Epithelial cell of prostate (primary cell): ENCODE results near the gene SAYSD1.

ENCODE experiments used
- DNase-seq: peaks from one replicate; pipeline ENCODE4 v3.0.0-alpha.2; 2011; ENCODE audit warnings: low read depth, low spot score
- H3K27ac ChIP-seq: fragments of 450-650 bp; 2 replicates; pipeline ENCODE4 v1.5.1; 2017; ENCODE audit warnings: mild to moderate bottlenecking

Gene SAYSD1

DNA sequence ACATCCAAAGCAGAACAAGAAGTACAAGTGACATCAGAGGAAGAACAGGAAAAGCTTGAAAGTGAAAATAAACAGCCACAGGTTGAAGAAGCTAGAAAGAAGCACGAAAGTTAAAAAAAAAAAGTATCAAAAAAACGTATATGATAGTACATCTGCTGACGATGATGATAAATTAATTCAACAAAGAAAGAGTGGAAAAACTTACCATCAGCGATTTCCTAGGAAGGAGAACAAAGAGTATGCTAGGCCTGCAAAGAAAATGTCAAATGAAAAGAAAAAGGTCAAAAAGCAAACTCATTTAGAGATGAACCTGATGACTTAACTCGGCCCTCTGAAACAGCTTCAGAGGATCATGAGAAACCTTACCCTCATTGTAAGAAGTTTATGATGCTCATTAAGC lies 3.7 kb downstream of the SAYSD1 start:
- no peak for DNase-seq
- no peak overlapping the region for H3K27ac ChIP-seq

DNA sequence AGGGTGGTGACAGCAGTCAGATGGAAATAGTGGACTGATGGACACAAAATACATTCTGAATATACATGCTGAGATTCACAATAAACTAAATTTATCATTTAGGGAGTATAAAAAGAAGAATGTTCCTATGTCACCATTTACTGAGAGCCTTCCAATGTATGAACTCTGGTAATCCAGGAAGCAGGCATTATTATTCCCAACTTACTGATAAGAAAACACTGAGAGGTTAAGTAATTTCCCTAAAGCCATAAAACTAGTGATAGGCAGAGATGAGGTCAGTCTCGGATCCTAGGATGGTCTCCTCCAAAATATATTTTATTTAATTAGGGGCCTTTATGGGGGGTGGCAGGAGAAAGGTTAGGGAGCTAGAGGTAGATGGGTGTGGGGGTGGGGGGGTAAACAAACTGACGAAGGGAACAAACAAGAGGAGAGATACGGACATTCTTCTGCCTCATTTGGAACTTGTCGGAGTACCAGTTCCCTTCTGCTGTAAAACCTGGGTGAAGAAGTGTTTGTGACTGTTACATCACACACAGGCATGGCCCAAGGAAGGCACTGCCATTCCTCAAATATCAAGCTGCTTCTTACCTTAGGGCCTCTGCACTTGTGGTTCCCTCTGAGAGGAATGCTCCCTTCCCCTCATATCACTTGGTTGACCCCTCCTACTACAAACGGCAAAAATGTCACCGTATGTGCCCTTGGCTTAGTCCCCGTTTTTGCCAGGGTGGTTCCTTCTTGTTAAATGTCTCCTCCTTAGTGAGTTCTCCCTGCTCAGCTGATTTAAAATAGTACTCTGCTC lies 6.7 kb downstream of the SAYSD1 start:
- H3K27ac ChIP-seq = no peak overlapping the region
- no peak for DNase-seq

DNA sequence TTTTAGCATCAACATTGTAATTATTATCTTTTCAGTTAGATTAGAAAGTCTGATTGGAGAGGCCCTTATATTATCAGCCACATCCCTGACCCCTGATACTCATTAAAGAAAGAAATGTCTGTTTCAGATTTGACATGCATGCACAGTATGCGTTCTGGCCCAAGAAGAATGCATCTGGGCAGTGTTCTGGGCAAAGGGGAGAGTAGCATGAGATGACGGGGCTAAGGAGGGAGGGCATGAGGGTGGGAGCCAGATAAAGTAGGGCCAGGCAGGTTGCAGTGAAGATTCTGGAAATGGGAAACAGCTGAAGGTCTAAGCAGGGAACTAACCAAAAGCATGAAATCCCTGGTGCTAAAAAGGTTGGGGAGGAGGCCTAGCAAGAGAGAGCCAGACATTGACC lies 7.3 kb downstream of the SAYSD1 start:
- no peak for DNase-seq
- H3K27ac ChIP-seq = no peak overlapping the region

DNA sequence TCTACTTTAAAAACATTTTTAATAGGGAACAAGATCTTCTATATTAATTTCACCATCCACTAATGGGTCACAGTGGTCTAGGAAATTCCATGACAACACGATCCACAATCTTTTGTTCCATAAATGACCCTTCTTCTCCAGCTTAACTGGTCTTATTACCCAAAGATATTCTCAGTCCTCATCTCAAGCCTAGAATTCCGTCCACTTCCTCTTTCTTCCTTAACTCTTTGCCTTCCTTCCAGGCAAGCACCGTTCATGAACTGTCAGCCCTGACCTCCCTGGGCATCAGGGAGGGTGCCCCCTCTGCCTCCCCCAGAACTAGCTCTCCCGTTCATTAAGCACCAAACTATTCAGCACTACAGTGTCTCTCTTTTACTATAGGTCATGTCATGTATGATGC lies 8.0 kb downstream of the SAYSD1 start:
- no peak for DNase-seq
- H3K27ac ChIP-seq = no peak overlapping the region

DNA sequence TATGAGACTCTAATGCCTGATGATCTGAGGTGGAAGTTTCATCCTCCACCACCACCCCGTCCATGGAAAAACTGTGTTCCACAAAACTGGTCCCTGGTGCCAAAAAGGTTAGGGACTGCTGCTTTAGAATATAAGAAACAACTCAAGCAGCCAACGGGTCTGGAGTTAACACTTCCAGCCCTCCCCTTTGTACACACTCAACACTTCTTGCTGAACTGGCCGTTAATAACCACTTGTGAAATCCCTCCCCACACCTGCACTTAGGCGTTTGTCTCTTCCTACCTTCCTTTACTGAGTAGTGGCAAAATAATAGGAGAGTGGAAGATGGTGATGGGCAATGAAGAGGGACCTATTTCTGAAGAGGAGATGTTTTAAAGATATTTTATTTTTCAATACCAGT lies 10.5 kb downstream of the SAYSD1 start:
- no peak for DNase-seq
- no peak overlapping the region for H3K27ac ChIP-seq

DNA sequence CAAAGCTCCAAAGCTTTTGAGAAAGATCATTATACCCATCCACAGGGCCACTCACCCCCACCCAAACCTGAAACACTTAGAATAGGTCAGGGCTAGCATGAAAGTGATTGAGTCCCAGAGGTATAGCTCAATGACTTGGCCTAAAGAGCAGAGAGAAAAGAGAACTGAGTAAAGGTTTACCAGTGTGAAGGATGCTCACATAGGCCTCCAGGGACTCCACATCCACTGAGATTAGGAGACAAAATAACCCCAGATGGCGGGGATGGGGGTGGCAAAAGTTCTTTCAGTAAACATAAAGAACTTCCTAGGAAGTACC lies 12.2 kb downstream of the SAYSD1 start:
- DNase-seq = no peak
- no peak overlapping the region for H3K27ac ChIP-seq

DNA sequence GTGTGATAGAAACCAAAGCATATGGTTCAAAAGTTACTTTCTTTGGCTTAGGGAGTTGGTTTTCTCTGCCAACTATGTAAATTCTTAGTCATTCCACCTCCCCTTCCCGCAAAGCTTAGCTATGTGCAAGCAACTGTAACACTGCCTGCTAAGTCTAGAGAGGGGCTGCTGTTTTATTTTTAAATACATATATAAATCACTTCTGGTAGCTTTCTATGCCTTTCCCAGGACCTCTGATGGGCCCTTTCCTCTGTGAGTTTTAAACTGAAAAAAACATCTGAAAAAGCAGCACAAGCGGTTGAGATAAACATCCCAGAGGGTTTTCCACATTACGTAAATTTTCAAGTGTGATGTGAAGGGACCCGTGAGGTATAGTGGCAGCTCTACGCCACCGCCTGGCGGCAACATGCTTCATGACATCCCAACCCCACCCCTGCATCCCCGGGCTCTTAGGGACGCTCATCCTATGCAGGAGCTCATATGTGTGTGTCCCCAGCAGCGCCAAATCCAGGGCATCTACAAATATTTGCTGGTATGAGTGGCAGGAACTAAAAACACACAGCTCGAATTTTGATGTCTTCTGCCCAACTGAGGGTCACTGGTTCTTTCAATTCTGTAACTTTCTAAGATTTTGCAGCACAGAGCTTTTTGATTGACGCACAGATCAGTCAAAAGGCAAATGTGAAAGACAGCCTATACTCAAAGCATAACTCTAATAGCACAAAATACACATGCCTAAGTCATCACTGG lies 12.7 kb downstream of the SAYSD1 start:
- DNase-seq = no peak
- no peak overlapping the region for H3K27ac ChIP-seq

DNA sequence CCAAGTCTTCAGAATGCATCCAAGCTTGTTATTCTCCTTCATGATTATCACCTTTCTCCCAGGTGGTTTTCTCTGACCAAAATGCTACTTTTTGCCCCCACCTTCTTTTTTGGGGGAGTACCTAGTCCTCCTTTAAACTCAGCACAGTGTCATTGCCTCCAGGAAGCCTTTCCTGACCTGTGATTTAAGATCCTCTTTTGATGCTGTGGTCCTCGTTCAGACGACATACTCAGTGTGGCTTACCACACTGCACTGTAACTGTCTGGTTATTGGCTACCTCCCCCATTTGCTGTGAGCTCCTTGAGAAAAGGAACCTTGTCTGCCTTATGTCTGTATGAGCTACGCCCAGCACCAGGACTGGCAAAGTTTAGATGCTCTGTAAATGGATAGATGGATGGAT lies 14.6 kb downstream of the SAYSD1 start:
- H3K27ac ChIP-seq = no peak overlapping the region
- no peak for DNase-seq

DNA sequence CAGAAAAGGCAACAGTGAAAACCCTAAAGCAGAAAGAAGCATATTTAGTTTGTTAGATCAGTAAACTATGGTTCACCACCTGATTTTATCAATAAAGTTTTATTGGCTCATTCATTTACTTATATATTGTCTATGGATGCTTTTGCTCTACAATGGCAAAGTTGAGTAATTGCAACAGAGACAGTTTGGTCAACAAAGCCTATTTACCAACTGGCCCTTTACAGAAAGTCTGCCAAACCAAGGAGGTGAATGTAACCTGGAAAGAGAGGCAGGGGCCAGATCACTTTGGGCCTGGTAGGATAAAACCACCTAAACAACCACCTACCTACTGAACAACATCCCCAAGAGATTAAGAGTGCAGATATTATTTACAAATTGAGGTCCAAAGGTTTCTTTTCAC lies 19.4 kb downstream of the SAYSD1 start:
- H3K27ac ChIP-seq = no peak overlapping the region
- no peak for DNase-seq

DNA sequence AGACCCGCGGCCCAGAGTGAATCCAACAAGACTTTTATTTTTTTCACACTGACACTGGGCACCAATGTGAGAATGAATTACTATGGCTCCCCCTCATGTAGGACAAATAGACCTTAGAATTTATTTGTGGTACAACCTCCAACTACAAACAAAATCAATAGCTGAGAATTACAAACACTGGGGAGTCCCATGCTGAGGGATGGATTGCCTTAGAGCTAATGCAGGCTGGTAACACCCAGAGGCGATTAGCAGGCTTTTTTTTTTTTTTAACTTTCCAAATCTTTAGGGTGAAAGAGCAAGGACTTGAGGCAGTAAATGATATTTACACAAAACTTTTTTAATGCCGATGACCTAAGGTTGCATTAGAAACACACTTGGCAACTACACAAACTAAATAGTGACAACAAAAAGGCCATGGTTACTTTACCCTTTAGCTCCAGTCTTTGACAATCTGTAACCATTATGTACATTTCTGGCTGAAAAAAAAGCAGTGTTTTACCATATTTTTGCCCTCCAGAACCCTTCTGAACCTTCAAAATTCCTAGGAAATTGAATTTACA lies 21.8 kb downstream of the SAYSD1 start:
- H3K27ac ChIP-seq = no peak overlapping the region
- no peak for DNase-seq

DNA sequence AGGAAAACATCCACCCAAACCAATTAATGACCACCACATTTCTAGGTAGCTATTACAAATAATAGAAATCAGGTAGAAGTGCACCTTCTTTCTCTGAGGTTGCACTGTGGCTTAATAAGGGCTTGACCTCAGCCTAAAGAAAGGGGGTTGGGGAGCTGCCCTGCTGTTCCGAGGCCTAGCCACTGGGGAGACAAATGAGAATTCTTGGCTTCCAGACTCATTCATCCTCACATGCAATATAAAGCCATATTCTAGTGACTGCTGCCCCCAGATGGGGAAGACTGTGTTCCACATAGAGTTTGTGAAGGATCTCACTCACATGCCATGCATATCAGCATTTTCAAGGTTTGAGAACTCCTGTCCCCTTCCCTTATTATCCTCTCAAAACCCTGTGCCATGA lies 22.9 kb downstream of the SAYSD1 start:
- no peak for DNase-seq
- no peak overlapping the region for H3K27ac ChIP-seq

DNA sequence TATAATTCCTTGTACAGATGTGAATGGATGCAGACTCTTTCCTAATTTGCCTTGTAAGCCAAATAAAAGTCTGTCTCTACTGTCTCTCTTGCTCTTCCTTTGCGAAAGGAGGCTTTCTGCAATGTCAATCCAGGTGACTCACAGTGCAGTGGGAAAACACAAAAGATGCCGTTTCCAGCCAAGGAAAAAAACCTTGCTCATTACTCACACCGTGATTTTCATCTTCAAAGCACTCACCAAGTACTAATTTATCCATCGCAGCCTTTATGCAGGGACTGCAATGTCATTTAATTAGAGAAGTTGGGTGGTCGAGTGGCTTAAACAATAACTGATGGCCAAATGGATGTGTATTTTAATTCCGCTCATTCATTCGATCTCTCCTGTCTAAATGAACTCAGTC lies 23.8 kb downstream of the SAYSD1 start:
- no peak for DNase-seq

DNA sequence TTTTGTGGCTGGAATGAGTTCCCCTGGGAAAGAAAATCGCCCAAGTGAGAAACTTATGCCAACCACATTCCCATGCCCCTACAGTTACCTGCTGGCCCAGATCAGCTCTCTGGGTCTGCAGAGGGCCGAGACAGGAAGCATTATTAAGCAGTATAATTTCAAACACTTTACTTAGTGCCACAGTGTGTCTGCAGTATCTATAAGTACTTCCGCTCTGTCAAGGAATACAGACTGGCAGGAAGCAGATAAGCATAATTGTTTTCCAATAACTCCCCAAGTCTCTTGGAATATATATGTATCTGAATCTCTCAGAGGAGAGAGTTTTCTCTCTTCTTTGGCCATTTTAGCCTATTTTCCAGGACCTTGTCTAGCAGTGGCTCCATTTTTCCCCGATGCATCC lies 24.9 kb downstream of the SAYSD1 start:
- DNase-seq = no peak
- H3K27ac ChIP-seq = no peak overlapping the region

More for the DNA sequence above, 23.8 kb downstream of the SAYSD1 start:
- H3K27ac ChIP-seq = no peak overlapping the region

DNA sequence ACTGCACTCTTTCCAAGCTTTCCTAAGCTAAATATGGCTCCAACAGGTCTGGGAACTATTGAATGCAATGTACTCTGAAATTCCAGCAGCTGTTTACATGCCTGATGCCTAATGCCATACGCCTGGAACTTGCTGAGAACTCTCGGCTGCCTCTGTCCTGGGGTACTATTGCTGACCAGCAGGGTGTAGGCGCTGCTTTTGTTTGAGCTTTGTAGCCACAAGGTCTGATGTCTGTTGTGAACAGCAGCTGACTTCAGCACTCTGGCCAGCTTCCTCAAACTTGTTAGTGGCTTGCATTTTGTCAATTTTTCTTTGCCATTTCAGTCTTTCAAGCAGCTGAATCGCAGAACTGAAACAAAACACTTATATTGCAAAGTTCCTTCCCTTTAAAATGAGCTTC lies 26.7 kb downstream of the SAYSD1 start:
- DNase-seq = no peak
- no peak overlapping the region for H3K27ac ChIP-seq

DNA sequence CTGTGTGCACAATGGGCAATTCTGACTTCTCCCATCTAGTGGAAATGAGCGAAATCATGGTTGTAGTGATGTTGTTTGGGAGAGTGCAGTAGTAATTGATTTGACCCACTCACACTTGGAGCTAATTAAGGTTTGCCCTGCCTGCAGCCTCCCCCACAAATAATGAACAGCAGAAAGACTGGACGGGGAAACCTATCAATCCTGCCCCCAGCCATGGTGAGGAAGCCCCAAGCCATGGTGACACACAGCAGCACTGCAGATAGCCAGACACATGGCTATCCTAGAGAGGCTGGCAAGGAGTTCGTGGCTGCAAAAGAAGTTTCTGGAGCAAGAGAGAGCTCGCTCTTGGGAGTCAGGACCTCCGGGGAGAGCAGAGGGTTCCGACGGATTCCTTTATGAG lies 27.8 kb downstream of the SAYSD1 start:
- no peak overlapping the region for H3K27ac ChIP-seq
- no peak for DNase-seq

DNA sequence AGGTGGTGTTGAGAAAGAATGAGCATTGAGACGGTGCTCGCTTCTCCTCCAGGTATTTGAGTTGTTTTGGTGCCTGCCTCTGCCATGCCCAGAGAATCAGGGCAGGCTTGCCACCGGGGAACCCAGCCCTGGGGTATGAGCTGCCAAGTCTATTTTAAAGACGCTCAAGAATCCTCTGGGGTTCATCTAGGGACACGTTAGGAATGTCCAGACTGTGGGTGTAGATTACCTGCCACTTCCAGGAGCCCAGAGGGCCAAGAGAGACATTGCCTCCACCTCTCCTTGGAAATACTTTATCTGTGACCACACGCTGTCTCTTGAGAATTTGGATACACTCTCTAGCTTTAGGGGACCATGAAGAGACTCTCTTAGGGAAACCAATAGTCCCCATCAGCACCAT lies 28.3 kb downstream of the SAYSD1 start:
- DNase-seq = no peak
- H3K27ac ChIP-seq = no peak overlapping the region

DNA sequence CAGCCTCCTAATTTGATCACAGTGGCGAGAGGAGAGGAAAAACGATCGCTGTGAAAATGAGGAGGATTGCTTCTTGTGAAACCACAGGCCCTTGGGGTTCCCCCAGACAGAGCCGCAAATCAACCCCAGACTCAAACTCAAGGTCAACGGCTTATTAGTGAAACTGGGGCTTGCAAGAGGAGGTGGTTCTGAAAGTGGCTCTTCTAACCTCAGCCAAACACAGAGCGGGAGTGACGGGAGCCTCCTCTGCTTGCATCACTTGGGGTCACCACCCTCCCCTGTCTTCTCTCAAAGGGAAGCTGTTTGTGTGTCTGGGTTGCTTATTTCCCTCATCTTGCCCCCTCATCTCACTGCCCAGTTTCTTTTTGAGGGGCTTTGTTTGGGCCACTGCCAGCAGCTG lies 28.7 kb downstream of the SAYSD1 start:
- no peak for DNase-seq
- H3K27ac ChIP-seq = no peak overlapping the region

DNA sequence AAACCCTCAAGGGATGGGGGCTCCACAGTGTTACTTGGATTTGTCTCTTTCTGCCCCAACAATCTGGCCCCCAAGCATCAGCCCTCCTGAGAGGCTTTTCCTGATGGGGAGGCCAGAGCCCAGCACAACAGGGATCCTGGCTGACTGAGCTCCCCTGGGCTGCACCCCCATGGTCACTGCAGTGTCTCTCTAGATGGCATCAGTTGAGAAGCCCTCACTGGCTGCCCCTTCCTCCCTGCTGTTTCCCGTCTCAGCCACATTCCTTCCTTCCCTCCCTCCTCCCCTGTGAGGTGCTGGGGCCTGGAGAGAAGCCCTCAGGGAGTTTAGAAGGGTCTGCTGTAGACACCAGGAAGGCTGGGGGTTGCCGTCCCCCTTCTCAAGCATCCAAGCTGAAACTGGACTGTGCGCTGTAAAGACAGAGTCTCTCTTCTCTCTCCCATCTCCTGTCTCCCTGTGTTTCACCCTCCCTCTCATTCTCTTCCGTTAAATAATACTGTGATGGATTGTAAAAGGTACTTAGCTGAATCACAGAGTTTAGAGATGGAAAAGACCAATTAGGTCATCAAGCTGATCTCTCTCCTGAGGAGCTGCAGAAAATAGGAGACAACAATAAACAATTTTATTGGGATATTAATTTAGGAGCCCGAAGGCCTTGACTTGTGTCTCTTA lies 29.7 kb downstream of the SAYSD1 start:
- DNase-seq = no peak
- no peak overlapping the region for H3K27ac ChIP-seq

DNA sequence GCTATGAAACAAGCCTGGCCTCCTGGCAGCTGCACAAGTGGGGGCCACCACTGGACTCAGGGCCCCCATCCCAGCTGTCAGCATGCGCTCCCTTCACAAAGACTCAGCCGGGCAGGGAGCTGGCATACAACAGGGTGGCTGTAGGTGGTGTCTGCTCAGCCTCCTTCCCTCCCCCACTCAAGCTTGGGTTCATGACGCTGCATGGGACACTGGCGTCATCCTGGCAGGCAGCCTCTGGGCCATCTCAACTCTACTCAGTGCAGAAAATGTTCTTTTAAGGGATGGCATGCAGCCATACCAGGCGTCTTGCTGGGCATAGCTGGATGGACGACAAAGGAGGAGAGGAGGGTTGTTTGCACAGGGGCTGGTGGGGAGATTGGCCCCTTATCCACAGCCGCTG lies 30.5 kb downstream of the SAYSD1 start:
- no peak overlapping the region for H3K27ac ChIP-seq

DNA sequence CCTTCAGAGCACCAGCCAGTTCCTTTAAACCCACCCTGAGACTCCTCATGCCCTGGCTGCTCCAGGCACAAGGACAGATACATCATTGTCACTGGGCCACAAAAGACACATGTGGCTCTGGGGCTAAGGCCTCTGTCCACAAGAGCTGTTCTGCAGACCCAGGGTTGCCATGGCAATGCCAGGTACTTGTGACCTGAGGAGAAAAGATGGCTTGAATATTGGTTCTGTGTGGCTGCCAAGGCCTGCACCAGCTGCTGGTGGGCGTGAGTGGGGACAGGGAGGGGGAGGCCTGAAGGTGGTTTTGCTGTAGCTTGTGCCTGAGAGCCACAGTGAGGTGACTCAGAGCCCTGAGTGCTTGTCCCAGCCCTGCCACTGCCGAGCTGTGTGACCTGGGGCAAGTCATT lies 31.8 kb downstream of the SAYSD1 start:
- no peak for DNase-seq
- H3K27ac ChIP-seq = no peak overlapping the region

More for the DNA sequence above, 30.5 kb downstream of the SAYSD1 start:
- no peak for DNase-seq

DNA sequence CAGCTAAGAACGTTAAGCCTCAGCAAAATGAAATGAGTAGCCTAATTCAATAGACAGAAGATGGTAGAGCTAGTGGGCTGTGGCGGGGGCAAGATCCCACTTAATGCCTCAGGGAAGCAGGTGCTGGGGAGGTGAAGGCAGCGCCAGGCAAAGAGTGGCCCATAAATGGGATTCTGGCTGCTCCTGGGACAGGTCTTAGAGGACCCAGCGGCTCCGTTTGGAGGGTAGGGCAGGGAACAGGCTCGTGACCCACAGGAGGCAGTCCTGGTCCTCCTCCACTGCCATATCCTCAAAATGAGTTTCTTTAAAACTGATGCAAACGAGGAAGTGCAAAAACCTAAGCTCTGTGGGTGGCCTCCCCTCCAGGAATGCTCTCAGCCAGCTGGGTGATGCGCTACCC lies 32.7 kb downstream of the SAYSD1 start:
- no peak for DNase-seq
- no peak overlapping the region for H3K27ac ChIP-seq
